C4-2B (cell line): Measurements from ENCODE around the gene SLC37A3.

Source experiments
- ZFX ChIP-seq: fragments of 450-650 bp; IDR thresholded peaks from 2 replicates; pipeline ENCODE4 v1.6.1; 2017
- TF ChIP-seq, protein P1 (sequence below): fragments of 450-650 bp; conservative IDR thresholded peaks from 2 replicates; pipeline ENCODE4 v1.5.1; 2017; ENCODE audit warnings: mild to moderate bottlenecking

DNA sequence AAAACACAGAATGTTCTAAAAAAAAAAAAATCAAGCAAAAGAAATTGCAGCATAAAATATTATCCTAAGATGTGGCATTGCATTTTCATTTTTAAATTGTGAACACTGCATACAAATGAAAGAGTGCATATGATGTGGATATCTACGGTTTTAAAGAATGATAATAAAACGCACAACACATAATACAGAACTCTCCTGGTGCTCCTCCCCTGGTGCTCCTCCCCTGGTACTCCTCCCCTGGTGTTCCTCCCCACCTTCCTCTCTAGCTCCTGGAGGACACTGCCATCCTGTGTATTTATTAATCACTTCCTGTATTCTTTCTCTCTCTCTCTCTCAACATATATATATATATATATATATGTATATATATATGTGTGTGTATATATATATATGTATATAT is 100.1 kb downstream of the SLC37A3 start:
- TF ChIP-seq, protein P1, sequence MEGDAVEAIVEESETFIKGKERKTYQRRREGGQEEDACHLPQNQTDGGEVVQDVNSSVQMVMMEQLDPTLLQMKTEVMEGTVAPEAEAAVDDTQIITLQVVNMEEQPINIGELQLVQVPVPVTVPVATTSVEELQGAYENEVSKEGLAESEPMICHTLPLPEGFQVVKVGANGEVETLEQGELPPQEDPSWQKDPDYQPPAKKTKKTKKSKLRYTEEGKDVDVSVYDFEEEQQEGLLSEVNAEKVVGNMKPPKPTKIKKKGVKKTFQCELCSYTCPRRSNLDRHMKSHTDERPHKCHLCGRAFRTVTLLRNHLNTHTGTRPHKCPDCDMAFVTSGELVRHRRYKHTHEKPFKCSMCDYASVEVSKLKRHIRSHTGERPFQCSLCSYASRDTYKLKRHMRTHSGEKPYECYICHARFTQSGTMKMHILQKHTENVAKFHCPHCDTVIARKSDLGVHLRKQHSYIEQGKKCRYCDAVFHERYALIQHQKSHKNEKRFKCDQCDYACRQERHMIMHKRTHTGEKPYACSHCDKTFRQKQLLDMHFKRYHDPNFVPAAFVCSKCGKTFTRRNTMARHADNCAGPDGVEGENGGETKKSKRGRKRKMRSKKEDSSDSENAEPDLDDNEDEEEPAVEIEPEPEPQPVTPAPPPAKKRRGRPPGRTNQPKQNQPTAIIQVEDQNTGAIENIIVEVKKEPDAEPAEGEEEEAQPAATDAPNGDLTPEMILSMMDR = no peak
- no peak for TF ChIP-seq ZFX
